Mucosa of rectum (tissue), 2 donors: ENCODE data around the gene RCCD1.
"Not testable (repeated sequence)": the region's sequence is repeated elsewhere in the genome, so short reads cannot be mapped to it uniquely, and the experiment has no call there.

Experiments
- H3K27ac ChIP-seq, 2 donors: one replicate each; pipeline ENCODE4 v1.7.0; 2013; ENCODE audit warnings: inconsistent platforms in 2 of 2, low read depth in 2 of 2, low read length in 2 of 2
- H3K27me3 ChIP-seq, 2 donors: one replicate each; pipeline ENCODE4 v1.7.0; 2013; ENCODE audit warnings: low read length in 2 of 2; ENCODE audit not compliant: control insufficient read depth in 2 of 2, insufficient read depth in 2 of 2
- H3K36me3 ChIP-seq, 2 donors: one replicate each; pipeline ENCODE4 v1.7.0; 2013; ENCODE audit warnings: low read length in 2 of 2; ENCODE audit not compliant: control insufficient read depth in 2 of 2, insufficient read depth in 2 of 2
- H3K4me1 ChIP-seq, 2 donors: one replicate each; pipeline ENCODE4 v1.7.0; 2013; ENCODE audit warnings: low read length in 2 of 2, mild to moderate bottlenecking in 1 of 2; ENCODE audit not compliant: control insufficient read depth in 2 of 2, insufficient read depth in 2 of 2
- H3K4me3 ChIP-seq, 2 donors: one replicate each; pipeline ENCODE4 v1.7.0; 2013; ENCODE audit warnings: low read length in 2 of 2
- H3K9ac ChIP-seq, 2 donors: one replicate each; pipeline ENCODE4 v1.7.0; 2013; ENCODE audit warnings: low read length in 2 of 2, low read depth in 1 of 2, mild to moderate bottlenecking in 1 of 2
- H3K9me3 ChIP-seq, 2 donors: one replicate each; pipeline ENCODE4 v1.7.0; 2013; ENCODE audit warnings: low read length in 2 of 2; ENCODE audit not compliant: control insufficient read depth in 2 of 2
- donor health status: healthy.
- donor health status: Normal muscosa, but diverticular disease.

Gene RCCD1

DNA sequence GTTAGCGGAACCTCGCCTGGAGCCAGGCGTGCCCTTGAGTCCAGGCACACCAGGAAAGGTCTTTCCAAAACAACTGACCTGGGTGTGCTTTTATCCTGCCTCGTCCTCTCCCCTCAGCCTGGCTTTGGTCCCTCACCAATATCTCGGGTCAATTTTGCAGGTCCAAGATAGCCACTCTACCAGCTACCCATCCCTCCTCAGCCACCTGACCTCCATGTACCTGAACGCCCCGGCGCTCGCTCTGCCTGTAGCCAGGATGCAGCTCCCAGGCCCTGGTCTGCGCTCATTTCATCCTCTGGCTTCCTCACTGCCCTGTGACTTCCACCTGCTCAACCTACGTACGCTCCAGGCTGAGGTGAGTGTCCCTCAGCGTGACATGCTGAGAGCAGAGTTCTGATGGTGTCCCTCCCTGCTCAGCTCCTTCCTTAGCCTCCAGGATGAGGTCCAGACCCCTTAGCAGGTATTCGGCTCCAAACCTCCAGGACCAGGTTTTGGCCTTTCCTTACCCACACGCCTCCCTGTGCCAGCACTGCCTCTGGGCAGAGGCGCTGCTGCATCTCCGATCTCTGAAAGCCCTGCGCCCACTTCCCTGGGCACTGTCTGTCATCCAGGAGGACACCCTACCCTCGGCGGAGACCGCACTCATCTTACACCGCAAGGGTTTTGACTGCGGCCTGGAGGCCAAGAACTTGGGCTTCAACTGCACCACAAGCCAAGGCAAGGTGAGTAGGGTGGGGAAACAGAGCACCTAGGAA lies 36.5 kb upstream of the RCCD1 start:
- Histone ChIP-seq H3K27me3 (no peaks in the 10 kb centered on the region), H3K9me3 (no peaks in the 10 kb centered on the region), H3K4me3 (no peak overlapping the region), H3K27ac (no peak overlapping the region), H3K9ac (no peak overlapping the region), H3K4me1 (no peaks in the 10 kb centered on the region), H3K36me3 (peaks cover 73 to 74% of the 10 kb centered on the region in 2 donors)

DNA sequence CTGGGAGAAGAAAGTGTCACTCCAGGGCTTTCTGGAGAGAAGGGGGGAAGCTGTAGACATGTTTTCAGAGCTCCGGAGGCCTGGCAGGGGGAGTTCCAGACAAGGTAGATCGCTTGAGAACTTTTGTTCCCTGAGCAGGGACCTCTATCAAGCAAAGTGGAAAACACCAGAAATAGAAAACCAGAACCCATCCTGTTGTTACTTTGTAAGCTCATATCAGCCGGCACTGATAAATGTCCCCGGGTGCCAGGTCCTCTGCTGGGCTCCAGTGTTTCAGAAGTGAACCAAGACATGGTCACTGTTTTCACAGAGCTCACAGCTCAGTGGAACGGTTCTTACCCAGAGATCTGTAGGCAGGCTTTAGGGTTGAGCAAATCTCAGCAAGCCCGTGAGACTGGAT lies 35.8 kb upstream of the RCCD1 start:
- Histone ChIP-seq H3K27me3 (no peaks in the 10 kb centered on the region), H3K9ac (no peak overlapping the region), H3K36me3 (peaks cover 67% of the 10 kb centered on the region in 2 donors), H3K27ac (no peak overlapping the region), H3K4me1 (no peaks in the 10 kb centered on the region), H3K4me3 (no peak overlapping the region), H3K9me3 (no peaks in the 10 kb centered on the region)

DNA sequence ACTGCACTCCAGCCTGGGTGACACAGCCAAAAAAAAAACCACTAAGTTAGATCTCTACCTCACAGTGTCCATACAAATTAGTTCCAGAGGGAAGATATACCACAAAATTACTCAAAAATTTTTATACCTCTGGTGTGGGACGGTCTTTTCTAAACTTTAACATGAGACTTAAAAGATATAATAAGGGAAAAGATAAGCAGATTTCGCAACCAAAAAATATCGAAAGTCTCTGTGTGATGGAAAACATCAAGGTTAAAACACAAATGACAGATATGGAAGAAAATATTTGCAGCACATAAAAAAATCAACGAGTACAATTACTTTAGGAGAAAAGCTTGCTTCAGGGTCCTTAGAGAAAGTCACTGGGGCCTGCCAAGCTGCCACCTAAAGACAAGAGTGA lies 32.8 kb upstream of the RCCD1 start:
- Histone ChIP-seq H3K36me3 (peaks cover 42 to 43% of the 10 kb centered on the region in 2 donors), H3K4me1 (no peaks in the 10 kb centered on the region), H3K27ac (no peak overlapping the region), H3K27me3 (no peaks in the 10 kb centered on the region), H3K9ac (no peak overlapping the region), H3K9me3 (no peaks in the 10 kb centered on the region), H3K4me3 (no peak overlapping the region)

DNA sequence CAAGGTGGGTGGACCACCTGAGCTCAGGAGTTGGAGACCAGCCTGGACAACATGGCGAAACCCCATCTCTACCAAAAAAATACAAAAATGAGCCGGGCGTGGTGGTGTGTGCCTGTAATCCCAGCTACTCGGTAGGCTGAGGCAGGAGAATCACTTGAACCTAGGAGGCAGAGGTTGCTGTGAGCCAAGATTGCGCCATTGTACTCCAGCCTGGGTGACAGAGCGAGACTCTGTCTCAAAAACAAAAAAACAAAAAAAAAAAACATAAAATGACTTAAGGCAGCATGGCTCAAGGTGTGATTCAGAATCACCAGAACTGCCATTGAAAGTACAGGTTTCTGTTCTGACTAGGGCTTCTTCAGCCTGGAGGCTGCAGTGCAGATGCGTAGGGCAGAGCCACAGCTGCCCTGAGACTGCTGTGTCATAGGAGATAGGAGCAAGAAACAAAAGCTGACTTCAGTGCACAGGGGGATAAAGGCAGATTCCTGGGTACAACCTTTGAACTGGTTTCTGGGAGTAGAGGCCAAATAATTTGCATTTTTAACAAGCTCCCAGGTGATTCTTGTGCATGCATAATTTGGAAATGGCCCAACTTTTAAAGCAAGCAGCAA lies 31.9 kb upstream of the RCCD1 start:
- H3K36me3 ChIP-seq, result peaks cover 32 to 34% of the 10 kb centered on the region in 2 donors
- not testable (repeated sequence) for H3K4me3 ChIP-seq, H3K27me3 ChIP-seq, H3K9ac ChIP-seq, H3K9me3 ChIP-seq, H3K27ac ChIP-seq, H3K4me1 ChIP-seq

DNA sequence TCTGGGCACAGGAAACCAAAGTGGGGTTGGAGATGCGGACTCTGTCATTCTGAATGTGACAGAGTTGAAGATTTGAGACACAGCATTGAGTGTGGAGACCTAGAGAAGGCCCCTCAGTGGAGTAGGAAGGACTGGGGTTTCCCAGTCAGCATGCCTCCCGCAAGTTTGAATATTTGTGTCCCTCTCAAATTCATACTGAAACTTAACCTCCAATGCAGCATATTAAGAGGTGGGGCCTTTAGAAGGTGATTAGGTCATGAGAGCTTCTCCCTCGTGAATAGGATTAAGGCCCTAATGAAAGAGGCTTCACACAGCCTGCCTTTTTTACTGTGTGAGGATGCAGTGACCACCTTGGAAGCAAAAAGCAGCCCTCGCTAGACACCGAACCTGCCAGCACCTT lies 30.3 kb upstream of the RCCD1 start:
- no peaks in the 10 kb centered on the region for H3K27me3 ChIP-seq
- H3K4me3 ChIP-seq, result no peak overlapping the region
- H3K4me1 ChIP-seq, result peaks cover 0 to 3% of the 10 kb centered on the region in 2 donors
- no peaks in the 10 kb centered on the region for H3K9me3 ChIP-seq
- no peak overlapping the region for H3K27ac ChIP-seq
- peaks cover 19 to 20% of the 10 kb centered on the region in 2 donors for H3K36me3 ChIP-seq
- no peak overlapping the region for H3K9ac ChIP-seq

DNA sequence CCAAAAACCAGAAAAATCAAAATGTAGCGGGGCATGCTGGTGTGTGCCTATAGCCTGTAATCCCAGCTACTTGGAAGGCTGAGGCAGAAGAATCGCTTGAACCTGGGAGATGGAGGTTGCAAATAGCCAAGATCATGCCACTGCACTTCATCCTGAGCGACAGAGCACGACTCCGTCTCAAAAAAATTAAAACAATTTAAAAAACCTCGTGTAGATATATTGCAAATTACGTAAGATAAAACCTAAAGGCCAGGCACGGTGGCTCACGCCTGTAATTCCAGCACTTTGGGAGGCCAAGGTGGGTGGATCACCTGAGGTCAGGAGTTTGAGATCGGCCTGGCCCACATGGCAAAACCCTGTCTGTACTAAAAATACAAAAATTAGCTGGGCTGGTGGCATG lies 27.9 kb upstream of the RCCD1 start:
- not testable (repeated sequence) for H3K9ac ChIP-seq, H3K27me3 ChIP-seq, H3K4me3 ChIP-seq, H3K9me3 ChIP-seq, H3K27ac ChIP-seq, H3K36me3 ChIP-seq
- peaks cover 13 to 17% of the 10 kb centered on the region in 2 donors for H3K4me1 ChIP-seq

DNA sequence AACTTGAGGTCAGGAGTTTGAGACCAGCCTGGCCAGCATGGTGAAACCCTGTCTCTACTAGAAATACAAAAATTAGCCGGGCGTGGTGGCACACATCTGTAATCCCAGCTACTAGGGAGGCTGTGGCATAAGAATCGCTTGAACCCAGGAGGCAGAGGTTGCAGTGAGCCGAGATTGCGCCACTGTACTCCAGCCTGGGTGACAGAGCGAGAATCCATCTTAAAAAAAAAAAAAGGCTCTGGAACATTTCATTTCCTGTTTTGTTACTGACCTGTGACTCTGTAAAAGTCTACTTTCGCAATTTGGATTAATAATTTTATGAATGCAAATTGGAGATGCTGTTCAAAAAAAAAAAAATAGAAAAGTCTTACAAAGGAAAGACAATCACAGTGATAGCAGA lies 26.6 kb upstream of the RCCD1 start:
- H3K27me3 ChIP-seq, H3K36me3 ChIP-seq, H3K9me3 ChIP-seq, H3K4me3 ChIP-seq, H3K27ac ChIP-seq, H3K9ac ChIP-seq: not testable (repeated sequence)
- H3K4me1 ChIP-seq, result peaks cover 19 to 21% of the 10 kb centered on the region in 2 donors

DNA sequence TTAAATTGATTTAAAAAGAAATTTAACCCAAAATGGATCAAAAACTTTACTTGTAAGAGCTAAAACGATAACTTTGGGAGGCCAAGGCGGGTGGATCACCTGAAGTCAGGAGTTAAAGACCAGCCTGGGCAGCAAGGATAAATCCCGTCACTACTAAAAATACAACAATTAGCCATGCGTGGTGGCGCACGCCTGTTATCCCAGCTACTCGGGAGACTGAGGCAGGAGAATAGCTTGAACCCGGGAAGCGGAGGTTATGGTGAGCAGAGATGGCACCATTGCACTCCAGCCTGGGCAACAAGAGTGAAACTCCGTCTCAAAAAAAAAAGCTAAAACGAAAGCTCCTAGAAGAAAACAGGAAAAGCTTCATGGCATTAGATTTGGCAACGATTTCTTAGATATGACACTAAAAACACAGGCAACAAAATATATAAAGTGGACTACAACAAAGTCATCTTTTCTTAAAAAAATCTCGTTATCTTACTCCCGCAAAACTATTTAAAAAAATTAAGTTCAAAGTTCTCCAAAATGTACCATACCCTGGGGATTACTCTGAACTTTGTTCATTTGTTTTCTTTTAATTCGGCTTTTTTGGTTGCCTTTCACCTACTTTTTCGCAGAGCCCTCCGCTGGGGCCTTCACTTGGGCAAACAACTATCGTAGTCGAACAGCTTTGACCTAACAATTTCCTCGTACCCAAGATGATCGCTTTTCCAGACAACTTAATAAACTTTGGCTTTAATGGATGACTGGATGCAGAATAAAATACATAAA lies 25.3 kb upstream of the RCCD1 start:
- peak overlapping the region; percentile 89 to 93 for H3K9ac ChIP-seq
- H3K36me3 ChIP-seq, result no peaks in the 10 kb centered on the region
- no peaks in the 10 kb centered on the region for H3K27me3 ChIP-seq
- H3K9me3 ChIP-seq, result no peaks in the 10 kb centered on the region
- H3K4me1 ChIP-seq, result peaks cover 26 to 28% of the 10 kb centered on the region in 2 donors
- H3K27ac ChIP-seq, result peak overlapping the region; percentile 95 to 98
- peak overlapping the region; percentile 68 to 94 for H3K4me3 ChIP-seq

DNA sequence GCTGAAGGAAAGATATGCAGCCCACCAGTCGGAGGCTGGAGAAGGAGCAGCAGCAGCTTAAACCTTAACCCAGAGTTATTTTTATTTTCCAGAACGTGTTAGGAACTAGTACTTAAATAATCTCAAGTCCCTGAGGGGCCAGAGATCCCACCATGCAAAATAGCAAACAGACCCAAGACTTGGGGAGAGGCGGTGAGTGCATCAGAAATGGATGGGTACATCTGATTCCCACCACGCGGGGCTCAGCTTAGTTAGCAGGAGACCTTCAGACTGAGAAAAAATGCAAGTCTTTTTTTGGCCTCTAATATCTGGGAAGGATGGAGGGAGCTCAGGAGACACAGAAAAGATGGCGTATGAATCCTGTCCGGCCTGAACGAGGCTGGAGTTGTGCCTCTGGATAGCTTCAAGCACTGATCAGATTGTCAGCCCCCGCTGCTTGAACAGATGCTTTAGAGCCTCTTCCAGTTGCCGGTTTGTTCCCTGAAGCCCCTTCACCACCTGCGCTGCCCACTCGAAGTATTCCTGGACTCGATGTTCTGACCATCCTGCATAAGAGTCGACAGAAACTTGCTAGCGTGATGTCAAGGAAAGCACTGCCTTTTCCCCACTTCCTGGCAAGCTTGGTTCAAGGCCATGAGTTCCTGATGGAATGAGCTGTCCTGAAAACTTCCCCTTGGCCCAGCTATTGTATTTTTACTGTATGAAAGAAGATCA lies 23.7 kb upstream of the RCCD1 start:
- H3K4me3 ChIP-seq, result peak overlapping the region; percentile 68 to 94
- peaks cover 35 to 36% of the 10 kb centered on the region in 2 donors for H3K4me1 ChIP-seq
- peak overlapping the region; percentile 89 to 93 for H3K9ac ChIP-seq
- peak overlapping the region; percentile 95 to 98 for H3K27ac ChIP-seq
- H3K9me3 ChIP-seq, result no peaks in the 10 kb centered on the region
- H3K27me3 ChIP-seq, result no peaks in the 10 kb centered on the region
- no peaks in the 10 kb centered on the region for H3K36me3 ChIP-seq

DNA sequence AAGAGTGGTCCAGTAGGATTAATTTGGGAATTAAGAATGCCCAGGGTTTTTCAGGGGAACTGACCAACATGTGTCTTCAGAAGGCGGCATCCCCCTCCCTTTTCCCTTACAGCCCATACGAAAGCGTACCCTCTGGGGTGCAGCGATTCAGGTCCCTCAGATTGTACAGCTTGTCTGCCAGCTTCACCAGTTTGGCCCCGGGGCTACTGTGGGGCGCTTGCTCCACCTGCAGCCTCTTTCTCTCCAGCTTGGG lies 23.2 kb upstream of the RCCD1 start:
- Histone ChIP-seq H3K27me3 (no peaks in the 10 kb centered on the region), H3K9me3 (no peaks in the 10 kb centered on the region), H3K9ac (peak overlapping the region; percentile 10 to 68), H3K4me3 (peak overlapping the region; percentile 68 to 94), H3K27ac (peak overlapping the region; percentile 94 to 98), H3K4me1 (peaks cover 39 to 40% of the 10 kb centered on the region in 2 donors), H3K36me3 (no peaks in the 10 kb centered on the region)
